Omental fat pad (tissue), 4 donors: Measurements from ENCODE around the gene SAFB2. TPM values are rescaled to one million over a fixed set of nuclear protein-coding genes. Genes with fewer than 3 reads are reported as not detected.

Experiments used
- ATAC-seq: fragments of 150-250 bp; one replicate; pipeline ENCODE4 v1.9.1; 2016; ENCODE audit warnings: mild to moderate bottlenecking, moderate library complexity; ENCODE audit not compliant: low FRiP score
- DNase-seq: peaks from one replicate; pipeline ENCODE4 v3.0.0-alpha.2; 2019; ENCODE audit warnings: low spot score
- CTCF ChIP-seq, 3 donors: fragments of 450-650 bp; IDR thresholded peaks; one replicate each; pipeline ENCODE4 v1.5.1; 2016 to 2017; ENCODE audit warnings: antibody characterized with exemption in 3 of 3, mild to moderate bottlenecking in 3 of 3, moderate library complexity in 2 of 3
- small RNA-seq: library from RNA; depleted of rRNA; stranded (forward); fragments of <200 nt; gene quantifications from one replicate; pipeline ENCODE3, GENCODE V24; 2016
- total RNA-seq, 4 donors: library from RNA; depleted of rRNA; stranded (reverse); fragments of >200 nt; gene quantifications; one replicate each; pipeline ENCODE4 v1.1.0, GENCODE V29; 2016

The SAFB2 gene
- total RNA-seq, 4 donors from 2014 or later, result 32.0 to 77.9 (median 51.1) TPM

- TF ChIP-seq CTCF (IDR thresholded peaks at IDR 0.05), result no peak
- no peak for ATAC-seq
Observed at GRCh38 chr19:5541456-5541855, 81.1 kb downstream of the SAFB2 start.

GRCh38 chr19:5540208-5540607 lies 82.4 kb downstream of the SAFB2 start:
- no peak for DNase-seq

More at GRCh38 chr19:5541456-5541855, 81.1 kb downstream of the SAFB2 start:
- DNase-seq, result no peak

GRCh38 chr19:5537870-5538269 lies 84.7 kb downstream of the SAFB2 start:
- ATAC-seq (no peak), DNase-seq (no peak)

More at GRCh38 chr19:5540208-5540607, 82.4 kb downstream of the SAFB2 start:
- no peak for TF ChIP-seq CTCF (IDR thresholded peaks at IDR 0.05)
- no peak for ATAC-seq

More at GRCh38 chr19:5537870-5538269, 84.7 kb downstream of the SAFB2 start:
- no peak for TF ChIP-seq CTCF (IDR thresholded peaks at IDR 0.05)

Small RNAs within 50 kb of the gene (small RNA-seq; reads per million reads assigned to genes)
- not detected for gene SNRPEP4

Other genes starting within 250 kb of the SAFB2 start
- gene ZNRF4, start 167.4 kb downstream of the SAFB2 start, total RNA-seq, result not detected
- 1 to 10 TPM in 3 of 4 donors, not detected in 1; 1.7 to 8.6 (median 1.8) TPM for gene TINCR, start 54.8 kb downstream of the SAFB2 start, total RNA-seq
- gene SAFB, start 307 bp upstream of the SAFB2 start, total RNA-seq, result 100 to 1,000 TPM in 2 of 4 donors, 10 to 100 TPM in 2; 56.7 to 139 (median 86.9) TPM
- 10 to 100 TPM; 24.4 to 54.6 (median 40.5) TPM for gene MICOS13, start 57.7 kb upstream of the SAFB2 start, total RNA-seq
- gene HSD11B1L, start 58.3 kb upstream of the SAFB2 start, total RNA-seq, result 1 to 10 TPM; 4.3 to 9.5 (median 7.8) TPM
- 100 to 1,000 TPM; 663 to 804 (median 703) TPM for gene RPL36, start 67.5 kb upstream of the SAFB2 start, total RNA-seq
- 10 to 100 TPM; 49.8 to 75.9 (median 54.0) TPM for gene LONP1, start 97.4 kb upstream of the SAFB2 start, total RNA-seq
- not detected for gene CATSPERD, start 97.9 kb upstream of the SAFB2 start, total RNA-seq
- 1 to 10 TPM in 1 of 4 donors, under 1 TPM in 3; 0.75 to 3.0 (median 0.81) TPM for gene PRR22, start 162.0 kb upstream of the SAFB2 start, total RNA-seq
- 100 to 1,000 TPM in 1 of 4 donors, 10 to 100 TPM in 3; 27.4 to 132 (median 30.4) TPM for gene DUS3L, start 168.4 kb upstream of the SAFB2 start, total RNA-seq
- not detected for gene NRTN, start 182.3 kb upstream of the SAFB2 start, total RNA-seq
- gene FUT6, start 216.9 kb upstream of the SAFB2 start, total RNA-seq, result under 1 TPM in 1 of 4 donors, not detected in 3; 0.74 TPM
- not detected for gene FUT3, start 228.7 kb upstream of the SAFB2 start, total RNA-seq
- not detected for gene FUT5, start 247.8 kb upstream of the SAFB2 start, total RNA-seq